Measurements from ENCODE around the gene FNDC1.

The FNDC1 gene

GRCh38 chr6:159212525-159213280, 43.5 kb downstream of the FNDC1 start:
- no peak for DNase-seq (ENCODE audit: low spot score)

- DNase-seq (ENCODE audit: low spot score) = no peak
These were observed 44.2 kb downstream of the FNDC1 start for GRCh38 chr6:159213405-159213804.

DNA sequence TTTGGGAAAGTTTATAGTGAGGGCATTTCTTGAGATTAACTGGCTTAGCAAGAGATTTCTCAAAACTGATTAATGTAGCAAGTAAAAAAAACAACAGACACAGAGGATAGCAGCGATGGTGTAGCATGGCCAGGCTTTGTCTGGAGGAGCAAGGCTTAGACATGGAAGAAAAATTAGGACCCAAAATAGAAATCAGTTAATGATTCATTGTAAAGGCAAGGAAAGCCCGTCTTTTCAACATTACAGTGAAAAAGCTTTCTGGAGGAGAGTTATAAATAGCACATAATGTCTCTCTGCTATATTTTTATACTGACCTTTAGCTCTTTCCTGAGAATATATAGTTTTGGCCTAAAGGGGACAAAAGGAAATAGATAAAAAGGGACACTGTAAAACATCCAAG, 45.1 kb downstream of the FNDC1 start:
- DNase-seq (ENCODE audit: low spot score) = no peak

GRCh38 chr6:159217595-159218275, 48.5 kb downstream of the FNDC1 start:
- DNase-seq (ENCODE audit: low spot score) = no peak

DNA sequence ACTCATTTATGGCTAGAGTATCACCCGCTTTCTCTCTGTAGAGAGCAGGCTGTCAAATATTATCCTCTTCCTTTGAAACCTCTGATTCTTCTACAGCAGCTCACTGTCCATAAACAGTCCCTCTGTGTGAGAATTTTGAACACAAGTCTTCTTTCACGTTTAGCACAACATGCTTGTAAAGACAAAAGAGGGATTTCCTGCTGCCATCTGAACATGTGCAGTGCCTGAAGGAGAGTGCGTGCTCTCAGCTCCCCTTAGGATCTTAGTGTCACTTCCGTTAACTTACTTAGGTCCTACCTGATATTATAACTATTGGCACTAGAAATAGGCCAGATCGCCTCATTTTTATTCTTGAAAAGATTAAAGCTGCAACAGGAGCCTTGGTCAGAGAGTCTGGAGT, 50.9 kb downstream of the FNDC1 start:
- no peak for DNase-seq (ENCODE audit: low spot score)

- DNase-seq (ENCODE audit: low spot score) = no peak
These were observed 52.4 kb downstream of the FNDC1 start for GRCh38 chr6:159221486-159222170.

- DNase-seq (ENCODE audit: low spot score) = no peak
These were observed 55.3 kb downstream of the FNDC1 start for GRCh38 chr6:159224452-159224851.

- DNase-seq (ENCODE audit: low spot score) = no peak
These were observed 60.5 kb downstream of the FNDC1 start for GRCh38 chr6:159229651-159230051.

GRCh38 chr6:159232106-159232645, 63.0 kb downstream of the FNDC1 start:
- DNase-seq (ENCODE audit: low spot score) = no peak

DNA sequence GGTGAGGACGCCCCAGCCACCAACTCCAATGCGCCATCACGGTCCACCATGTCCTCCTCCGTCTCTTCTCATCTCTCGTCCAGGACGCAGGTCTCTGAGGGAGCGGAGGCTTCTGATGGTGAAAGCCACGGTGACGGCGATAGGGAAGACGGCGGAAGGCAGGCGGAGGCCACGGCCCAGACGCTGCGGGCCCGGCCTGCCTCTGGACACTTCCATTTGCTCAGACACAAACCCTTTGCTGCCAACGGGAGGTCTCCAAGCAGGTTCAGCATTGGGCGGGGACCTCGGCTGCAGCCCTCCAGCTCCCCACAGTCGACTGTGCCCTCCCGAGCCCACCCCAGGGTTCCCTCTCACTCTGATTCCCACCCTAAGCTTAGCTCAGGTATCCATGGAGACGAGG, 63.6 kb downstream of the FNDC1 start:
- DNase-seq (ENCODE audit: low spot score) = no peak

GRCh38 chr6:159233365-159234101, 64.3 kb downstream of the FNDC1 start:
- DNase-seq (ENCODE audit: low spot score) = no peak

DNA sequence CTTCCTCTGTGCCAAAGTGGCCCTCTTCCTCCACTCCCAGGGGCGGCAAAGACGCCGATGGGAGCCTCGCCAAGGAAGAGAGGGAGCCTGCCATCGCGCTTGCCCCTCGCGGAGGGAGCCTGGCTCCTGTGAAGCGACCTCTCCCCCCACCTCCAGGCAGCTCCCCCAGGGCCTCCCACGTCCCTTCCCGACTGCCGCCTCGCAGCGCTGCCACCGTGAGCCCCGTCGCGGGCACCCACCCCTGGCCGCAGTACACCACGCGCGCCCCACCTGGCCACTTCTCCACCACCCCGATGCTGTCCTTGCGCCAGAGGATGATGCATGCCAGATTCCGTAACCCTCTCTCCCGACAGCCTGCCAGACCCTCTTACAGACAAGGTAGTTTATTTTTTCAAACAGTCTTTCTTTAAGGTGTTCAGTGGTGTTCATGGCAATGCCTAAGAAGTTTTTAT, 64.9 kb downstream of the FNDC1 start:
- no peak for DNase-seq (ENCODE audit: low spot score)

DNA sequence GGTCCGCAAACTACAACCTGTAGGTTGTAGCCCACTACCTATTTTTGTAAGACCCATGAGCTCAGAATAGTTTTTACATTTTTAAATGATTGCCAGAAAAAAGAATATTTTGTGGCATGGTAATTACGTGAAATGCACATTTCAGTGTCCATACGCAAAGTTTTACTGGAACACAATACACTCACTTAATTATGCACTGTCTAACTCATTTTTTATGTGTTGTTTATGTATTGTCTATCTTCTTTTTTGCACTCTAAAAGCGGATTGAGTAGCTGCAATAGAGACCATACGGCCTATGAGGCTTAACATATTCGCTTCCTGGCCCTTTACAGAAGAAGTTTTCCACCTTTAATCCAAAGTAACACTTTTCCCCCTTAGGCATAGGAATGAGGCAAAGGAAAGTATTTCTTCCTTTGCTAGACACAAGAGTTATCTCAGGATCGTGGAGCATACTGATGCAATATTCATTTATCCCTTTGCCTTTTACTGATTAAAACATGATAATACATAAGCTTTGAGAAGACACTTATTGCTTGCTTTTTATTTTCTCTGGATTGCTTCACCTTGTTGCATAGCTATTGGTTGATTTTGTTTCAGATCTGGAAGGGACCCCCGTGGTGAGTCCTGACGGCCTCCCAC, 69.8 kb downstream of the FNDC1 start:
- DNase-seq (ENCODE audit: low spot score) = no peak

DNA sequence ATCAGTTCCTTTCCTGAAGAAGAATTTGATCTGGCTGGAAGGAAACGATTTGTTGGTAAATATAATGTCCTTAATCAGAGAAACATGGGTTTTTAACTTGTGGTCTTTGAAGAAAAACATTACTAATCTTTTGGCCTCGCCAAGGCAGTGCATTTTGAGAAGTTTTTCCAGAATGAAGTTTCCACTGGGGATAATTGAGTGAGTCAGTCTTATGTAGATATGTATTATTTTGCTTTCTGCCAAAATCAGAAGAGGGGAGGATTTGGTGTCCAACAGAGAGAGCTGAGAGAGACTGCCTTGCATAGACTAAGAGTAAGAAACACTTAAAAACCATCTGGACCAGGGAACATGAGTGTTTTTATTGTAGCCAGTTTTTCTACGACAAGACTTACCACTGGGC, 79.9 kb downstream of the FNDC1 start:
- no peak for DNase-seq (ENCODE audit: low spot score)

GRCh38 chr6:159249752-159250151, 80.6 kb downstream of the FNDC1 start:
- DNase-seq (ENCODE audit: low spot score) = no peak

DNA sequence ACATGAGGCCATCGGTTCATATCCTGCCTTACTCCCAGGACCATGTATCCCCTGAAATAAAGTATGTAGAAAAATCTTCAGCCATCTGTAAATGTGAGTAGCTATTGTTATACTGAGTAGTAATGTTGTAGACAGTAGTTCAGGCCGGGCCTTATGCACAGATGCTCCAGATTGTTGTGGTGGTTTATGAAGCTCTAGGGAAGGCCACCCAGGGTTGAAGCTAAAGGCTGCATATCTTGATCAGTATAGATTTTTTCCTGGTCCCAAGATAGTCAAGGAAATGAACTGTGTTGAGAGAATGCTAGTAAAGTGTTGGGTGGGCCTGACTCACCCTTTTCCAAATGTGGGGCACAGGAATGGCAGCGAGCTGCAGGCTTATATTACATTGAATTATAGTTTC, 81.4 kb downstream of the FNDC1 start:
- DNase-seq (ENCODE audit: low spot score) = no peak

DNA sequence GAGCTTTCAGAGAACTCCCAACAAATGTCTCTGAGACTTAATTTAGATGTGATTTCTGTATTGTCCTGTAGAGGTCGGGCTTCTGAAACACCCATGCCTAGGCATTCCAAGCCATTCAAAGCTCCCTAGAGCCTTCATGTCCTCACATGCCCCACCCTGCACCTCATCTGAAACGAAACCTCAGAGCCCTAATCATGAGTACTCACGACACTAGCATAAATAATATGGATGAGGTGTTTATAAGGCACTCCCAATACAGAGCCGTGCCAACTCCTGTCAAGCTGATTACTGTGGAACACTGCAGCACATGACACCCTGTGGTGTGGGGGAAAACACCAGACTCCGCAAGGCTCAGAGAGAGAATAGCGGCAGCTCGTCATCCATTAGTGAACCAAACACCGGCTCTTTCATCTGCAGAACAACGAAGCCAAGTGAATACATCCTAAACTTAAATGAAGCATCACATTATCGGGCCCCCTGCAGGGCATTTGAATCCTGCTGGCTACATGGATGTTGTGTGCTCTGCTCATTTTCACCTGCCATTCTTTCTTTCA, 83.8 kb downstream of the FNDC1 start:
- DNase-seq (ENCODE audit: low spot score) = peak; percentile 37

DNA sequence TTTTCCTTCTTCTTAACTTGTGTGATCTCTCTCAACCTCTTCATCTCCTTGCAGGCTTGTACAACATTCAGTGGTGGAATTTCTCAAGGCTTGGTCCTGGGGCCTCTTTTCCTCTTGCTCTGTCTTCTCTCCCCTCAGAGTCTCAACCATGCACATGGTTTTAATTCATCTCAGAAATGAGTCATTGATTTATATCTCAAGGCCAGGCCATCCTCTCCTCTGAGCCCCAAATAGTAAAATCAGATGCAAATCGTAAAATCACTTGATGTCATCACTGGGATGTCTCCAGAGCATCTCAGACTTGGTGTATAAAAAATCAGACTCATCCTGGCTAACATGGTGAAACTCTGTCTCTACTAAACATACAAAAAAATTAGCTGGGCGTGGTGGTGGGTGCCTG, 85.0 kb downstream of the FNDC1 start:
- DNase-seq (ENCODE audit: low spot score) = no peak

DNA sequence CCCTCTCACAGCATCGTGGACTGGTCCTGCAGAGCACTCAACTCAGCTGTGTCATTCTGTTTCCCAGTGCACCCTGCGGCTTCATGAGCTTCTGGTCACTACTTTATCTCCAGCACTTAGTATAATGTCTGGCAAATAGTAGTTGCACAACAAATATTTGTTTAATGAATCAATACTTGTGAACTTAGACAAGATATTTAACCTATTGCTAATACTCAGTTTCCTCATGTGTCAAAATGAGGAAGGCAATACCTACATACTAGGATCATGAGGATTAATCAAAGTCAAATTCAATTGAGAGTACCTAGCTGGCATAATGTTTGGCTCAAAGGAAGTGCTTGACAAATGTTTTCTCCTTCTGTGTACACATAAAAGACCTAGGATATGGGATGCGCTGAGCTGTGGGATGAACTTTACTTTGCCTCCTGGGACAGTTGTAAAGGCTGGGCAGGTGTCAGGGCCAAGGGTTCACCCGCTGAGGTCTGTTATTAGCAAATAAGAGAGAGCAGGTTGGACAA, 86.3 kb downstream of the FNDC1 start:
- DNase-seq (ENCODE audit: low spot score) = no peak

GRCh38 chr6:159256128-159256527, 86.9 kb downstream of the FNDC1 start:
- no peak for DNase-seq (ENCODE audit: low spot score)

GRCh38 chr6:159257846-159258245, 88.6 kb downstream of the FNDC1 start:
- no peak for DNase-seq (ENCODE audit: low spot score)
